Stimulated activated CD4-positive, alpha-beta T cell treated with anti-CD3 and anti-CD28 coated beads, Interleukin-12 subunit alpha, Interleukin-12 subunit beta, amount 100 ng/mL, for 24 hours (primary cell): ENCODE data around the gene ZFP57.

Experiments used
- DNase-seq, 2 experiments: peaks; one replicate each; pipeline ENCODE4 v3.0.0-alpha.2; 2020; ENCODE audit warnings: low read depth in 2 of 2

The ZFP57 gene

DNA sequence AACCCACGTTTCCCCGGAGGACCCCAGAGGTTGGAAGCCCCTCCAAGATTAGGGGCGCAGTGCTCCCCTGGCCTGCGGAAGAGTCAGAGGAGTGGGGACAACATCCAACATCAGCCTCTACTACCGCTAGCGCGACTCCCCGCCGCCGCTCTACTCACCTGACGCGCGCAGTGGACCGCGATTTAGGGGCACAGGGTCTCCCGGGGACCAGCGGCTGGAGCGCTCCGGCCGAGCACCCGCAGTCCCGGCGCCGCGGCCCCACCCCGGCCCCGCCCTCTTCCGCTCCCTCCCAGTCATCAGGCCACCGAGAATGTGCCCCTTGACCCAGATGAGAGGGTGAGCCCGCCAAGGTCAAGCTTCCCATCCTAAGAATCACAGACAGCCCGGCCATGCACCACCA, at the start of gene ZFP57:
ZFP57 (minus strand) TSS at position 249 of the 400 bp plus-strand sequence. CDS start 4,149 bp downstream, outside the sequence.
- no peak for DNase-seq

DNA sequence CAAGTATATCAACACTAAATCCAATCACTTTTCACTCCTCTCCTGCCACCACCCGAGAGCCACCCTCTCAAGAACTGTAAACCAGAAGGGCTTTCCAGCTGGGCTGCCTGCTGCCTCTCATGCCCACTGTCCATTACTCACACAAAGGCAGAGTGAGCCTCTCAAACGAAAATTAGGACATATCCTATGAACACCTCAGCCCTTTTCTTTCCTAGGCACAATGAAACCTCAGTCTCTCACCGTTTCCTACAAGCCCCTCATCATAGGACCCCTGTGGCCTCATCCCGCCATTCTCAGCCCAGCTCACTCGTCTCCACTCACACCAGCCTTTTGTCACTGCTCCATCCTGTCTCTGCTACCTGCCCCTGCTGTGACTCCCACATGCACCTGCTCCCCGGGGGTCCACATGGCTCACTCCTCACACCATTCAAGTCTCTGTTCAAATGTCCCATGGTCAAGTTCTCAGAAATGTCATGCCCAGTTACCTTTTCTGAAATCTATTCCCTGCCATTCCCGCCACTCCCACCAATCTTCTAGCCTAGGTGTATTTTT, 49.7 kb upstream of the ZFP57 start:
- DNase-seq, result no peak

DNA sequence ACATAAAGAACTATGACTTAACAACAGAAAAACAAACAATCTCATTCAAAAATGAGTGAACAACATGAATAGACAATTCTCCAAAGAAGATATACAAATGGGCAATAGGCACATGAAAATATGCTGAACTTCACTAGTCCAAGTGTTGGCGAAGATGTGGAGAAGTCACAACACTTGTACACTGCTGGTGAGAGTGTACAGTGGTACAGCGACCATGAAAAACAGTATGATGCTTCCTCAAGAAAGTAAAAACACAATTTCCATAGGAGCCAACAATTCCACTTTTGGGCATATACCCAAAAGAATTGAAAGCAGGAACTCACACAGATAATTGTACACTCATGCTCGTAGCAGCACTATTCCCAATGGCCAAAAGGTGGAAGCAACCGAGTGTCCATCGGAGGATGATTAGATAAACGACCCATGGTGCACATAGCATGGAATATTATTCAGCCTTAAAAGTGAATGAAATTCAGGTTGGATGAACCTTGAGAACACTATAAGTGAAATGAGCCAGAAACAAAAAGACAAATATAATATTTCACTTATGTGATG, 48.9 kb upstream of the ZFP57 start:
- no peak for DNase-seq

DNA sequence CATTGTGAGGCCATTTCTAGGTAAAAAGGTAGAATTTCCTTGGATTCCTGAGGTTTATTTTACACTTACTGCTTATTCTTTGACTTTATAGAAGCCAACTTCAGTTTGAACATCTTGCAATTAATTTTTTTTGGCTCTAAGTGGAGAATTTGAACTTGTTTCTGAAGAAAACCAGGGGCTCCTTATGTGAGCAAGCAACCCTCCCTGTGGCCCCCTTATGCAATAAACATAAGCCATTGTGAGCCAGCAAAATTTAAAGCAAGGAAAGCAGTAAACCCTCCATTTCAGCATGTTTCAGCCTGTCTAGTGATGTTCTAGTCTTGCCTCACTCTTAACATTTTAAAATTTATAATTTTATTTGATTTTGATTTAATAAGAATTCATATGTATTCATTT, 47.9 kb upstream of the ZFP57 start:
- no peak for DNase-seq

DNA sequence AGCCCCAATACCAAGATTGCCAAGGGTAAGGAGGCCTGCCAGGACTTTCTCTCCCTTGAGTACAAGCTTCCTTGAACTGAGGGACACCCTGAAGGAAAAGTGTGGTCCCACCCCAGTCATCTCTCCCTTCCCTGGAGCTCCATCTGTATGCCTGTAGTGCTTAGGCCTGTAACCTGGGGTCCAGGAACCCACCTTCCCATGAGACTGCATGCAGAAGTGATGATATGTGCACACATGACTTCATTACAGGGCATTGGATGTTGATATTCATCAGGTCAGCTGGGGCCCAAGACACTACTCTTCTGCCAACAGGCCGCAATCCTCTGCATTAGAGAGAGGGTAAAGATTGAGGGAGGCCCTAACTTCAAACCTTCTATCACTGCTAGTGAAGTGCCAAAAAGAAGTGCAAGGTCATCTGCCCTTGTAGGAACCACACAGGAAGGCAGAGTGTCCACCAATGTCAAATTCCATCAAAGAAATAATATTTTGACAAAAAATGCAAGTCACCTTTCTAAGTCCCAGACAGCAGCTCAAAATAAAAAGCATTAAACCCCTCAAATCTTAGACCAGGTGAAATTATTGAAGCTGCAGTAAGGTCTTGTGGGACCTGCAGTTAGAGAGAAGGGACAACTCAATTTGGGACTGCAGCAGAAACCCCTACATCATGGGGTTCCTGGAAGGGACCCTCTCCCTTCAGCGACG, 47.4 kb upstream of the ZFP57 start:
- DNase-seq, result no peak

DNA sequence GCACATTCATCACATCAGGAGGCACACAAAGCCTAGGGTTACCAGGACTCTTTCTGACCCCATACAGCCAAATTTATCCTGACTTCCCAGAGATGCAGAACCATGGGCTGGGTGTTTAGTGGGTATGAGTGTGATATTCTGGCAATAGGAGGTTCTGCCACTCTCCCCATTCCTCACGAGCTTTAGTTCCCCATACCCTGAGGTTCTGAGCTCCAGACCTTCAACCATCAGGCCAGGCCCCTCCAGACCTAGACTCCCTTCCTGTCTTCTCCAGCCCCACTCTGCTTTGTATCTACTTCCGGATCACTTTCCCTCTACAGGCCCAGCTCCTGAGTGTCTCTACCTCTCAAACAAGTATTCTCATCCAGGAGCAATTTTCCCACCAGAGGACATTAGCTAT, 46.7 kb upstream of the ZFP57 start:
- no peak for DNase-seq

DNA sequence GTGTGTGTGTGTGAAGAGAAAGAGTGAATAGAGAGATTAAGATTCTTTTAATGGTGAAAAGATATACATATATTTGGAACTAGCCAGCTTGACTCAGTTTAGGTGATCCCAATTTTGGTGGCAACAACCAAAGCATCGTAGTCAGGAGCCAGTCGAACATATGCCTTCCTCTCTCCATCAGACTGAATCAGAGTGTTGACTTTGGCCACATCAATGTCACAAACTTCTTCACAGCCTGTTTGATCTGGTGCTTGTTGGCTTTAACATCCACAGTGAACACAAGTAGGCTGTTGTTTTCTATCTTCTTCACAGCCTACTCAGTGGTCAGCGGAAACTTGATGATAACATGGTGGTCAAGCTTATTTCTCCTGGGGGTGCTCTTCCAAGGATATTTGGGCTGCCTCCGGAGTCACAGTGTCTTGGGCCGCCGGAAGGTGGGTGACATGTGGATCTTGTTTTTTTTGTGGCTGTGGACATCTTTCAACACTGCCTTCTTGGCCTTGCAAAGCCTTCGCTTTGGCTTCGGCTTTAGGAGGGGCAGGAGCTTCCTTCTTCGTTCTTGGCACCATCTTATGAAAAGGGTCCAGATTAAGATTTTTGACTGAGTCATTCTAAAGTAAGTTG, 45.7 kb upstream of the ZFP57 start:
- DNase-seq, result no peak

DNA sequence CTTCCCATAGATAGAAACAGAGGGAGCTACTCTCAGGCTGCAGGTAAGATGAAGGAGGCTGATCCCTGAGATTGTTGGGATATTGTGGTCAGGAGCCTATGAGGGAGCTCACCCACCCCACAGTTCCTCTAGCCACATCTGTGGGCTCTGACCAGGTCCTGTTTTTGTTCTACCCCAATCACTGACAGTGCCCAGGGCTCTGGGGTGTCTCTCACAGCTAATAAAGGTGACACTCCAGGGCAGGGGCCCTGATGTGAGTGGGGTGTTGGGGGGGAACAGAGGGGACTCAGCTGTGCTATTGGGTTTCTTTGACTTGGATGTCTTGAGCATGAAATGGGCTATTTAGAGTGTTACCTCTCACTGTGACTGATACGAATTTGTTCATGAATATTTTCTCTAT, 45.0 kb upstream of the ZFP57 start:
- no peak for DNase-seq

DNA sequence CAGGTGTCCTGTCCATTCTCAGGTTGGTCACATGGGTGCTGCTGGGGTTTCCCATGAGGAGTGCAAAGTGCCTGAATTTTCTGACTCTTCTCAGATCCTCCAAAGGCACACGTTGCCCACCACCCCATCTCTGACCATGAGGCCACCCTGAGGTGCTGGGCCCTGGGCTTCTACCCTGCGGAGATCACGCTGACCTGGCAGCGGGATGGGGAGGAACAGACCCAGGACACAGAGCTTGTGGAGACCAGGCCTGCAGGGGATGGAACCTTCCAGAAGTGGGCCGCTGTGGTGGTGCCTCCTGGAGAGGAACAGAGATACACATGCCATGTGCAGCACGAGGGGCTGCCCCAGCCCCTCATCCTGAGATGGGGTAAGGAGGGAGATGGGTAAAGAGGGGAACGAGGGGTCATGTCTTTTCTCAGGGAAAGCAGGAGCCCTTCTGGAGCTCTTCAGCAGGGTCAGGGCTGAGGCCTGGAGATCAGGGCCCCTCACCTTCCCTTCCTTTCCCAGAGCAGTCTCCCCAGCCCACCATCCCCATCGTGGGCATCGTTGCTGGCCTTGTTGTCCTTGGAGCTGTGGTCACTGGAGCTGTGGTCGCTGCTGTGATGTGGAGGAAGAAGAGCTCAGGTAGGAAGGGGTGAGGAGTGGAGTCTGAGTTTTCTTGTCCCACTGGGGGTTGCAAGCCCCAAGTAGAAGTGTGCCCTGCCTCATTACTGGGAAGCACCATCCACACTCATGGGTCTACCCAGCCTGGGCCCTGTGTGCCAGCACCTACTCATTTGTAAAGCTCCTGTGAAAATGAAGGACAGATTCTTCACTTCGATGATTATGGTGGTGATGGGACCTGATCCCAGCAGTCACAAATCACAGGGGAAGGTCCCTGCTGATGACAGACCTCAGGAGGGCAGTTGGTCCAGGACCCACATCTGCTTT, 44.3 kb upstream of the ZFP57 start:
- DNase-seq, result no peak

DNA sequence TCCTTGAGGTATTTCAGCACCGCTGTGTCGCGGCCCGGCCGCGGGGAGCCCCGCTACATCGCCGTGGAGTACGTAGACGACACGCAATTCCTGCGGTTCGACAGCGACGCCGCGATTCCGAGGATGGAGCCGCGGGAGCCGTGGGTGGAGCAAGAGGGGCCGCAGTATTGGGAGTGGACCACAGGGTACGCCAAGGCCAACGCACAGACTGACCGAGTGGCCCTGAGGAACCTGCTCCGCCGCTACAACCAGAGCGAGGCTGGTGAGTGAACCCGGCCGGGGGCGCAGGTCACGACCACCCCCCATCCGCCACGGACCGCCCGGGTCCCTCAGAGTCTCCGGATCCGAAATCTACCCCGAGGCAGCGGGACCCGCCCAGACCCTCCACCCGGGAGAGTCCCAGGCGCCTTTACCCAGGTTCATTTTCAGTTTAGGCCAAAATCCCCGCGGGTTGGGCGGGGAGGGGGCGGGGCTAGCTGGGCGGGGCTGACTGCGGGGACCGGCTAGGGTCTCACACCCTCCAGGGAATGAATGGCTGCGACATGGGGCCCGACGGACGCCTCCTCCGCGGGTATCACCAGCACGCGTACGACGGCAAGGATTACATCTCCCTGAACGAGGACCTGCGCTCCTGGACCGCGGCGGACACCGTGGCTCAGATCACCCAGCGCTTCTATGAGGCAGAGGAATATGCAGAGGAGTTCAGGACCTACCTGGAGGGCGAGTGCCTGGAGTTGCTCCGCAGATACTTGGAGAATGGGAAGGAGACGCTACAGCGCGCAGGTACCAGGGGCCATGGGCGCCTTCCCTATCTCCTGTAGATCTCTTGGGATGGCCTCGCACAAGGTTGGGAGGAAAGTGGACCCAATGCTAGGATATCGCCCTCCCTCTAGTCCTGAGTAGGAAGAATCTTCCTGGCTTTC, 43.0 kb upstream of the ZFP57 start:
- peak; percentile 60 to 80 for DNase-seq

DNA sequence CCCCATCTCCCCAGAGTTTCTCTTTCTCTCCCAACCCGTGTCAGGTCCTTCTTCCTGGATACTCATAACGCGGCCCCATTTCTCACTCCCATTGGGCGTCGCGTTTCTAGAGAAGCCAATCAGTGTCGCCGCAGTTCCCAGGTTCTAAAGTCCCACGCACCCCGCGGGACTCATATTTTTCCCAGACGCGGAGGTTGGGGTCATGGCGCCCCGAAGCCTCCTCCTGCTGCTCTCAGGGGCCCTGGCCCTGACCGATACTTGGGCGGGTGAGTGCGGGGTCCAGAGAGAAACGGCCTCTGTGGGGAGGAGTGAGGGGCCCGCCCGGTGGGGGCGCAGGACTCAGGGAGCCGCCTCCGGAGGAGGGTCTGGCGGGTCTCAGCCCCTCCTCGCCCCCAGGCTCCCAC, 42.3 kb upstream of the ZFP57 start, which contains the start of gene HLA-F:
HLA-F (plus strand) TSS at position 173 of the 404 bp plus-strand sequence; CDS start at position 203, 30 bp downstream.
- peak; percentile 67 to 71 for DNase-seq

DNA sequence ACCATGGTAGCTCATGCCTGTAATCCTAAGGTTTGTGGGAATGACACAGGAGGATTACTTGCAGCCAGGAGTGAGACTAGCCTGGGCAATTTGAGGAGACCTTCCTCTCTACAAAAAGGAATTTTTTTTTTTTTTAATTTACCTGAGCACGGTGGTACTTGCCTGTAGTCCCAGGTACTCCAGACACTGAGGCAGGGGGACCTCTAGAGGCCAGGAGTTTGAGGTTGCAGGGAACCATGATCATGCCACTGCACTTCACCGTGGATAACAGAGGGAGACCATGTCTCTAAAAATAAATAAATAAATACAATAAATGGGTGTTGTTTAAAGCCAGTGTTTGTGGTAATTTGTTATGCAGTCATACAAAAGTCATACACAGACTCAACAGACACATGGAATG, 39.9 kb upstream of the ZFP57 start:
- DNase-seq, result no peak

DNA sequence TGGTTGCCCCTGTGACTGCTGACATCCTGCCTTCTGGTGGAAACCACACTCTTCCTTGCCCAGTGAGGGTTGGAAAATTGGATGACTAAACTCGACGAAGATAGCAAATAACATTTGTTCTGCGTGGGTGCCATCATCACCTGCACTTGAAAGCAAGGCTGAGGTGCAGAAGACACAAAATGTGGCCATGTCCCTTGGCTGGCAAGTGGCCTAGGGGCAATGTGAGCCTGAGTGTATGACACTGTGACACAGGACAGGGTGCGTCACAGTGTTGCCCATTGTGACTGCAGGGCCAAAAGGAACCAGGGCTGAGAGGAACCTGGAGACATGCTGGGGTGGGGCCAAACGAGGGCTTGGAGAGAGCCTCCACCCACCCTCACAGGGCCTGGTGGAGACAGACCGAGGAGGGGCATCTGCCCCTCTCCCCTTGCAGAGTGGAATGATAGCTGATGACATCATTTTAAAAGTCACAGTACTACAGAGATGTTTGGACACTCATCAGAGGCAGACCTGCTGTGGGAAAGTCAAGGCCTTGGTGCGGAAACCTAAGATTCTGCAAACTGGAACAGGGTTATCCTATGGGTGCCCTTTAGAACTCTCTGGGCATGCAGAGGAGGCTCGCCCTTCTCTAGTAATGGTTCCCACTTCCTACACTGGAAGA, 29.5 kb upstream of the ZFP57 start:
- no peak for DNase-seq

DNA sequence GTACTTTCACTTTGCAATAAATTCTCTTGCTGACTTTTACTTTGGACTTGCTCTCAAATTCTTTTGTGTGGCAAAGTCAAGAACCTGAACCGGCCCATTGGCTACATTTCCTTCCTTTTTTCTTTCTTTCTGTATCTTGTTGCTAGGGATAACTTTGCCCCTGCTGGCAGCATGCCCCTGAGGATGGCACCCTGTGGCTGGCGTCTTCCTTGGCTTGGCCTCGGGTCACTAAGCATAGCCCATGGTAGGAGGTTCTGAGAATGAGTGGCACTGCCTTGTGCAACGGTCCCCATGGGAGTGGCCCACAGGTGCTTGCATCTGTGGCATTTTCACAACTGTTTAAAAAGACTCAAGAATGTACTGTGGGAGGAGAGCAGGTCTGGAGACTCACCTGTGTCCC, 28.2 kb upstream of the ZFP57 start:
- DNase-seq, result no peak

DNA sequence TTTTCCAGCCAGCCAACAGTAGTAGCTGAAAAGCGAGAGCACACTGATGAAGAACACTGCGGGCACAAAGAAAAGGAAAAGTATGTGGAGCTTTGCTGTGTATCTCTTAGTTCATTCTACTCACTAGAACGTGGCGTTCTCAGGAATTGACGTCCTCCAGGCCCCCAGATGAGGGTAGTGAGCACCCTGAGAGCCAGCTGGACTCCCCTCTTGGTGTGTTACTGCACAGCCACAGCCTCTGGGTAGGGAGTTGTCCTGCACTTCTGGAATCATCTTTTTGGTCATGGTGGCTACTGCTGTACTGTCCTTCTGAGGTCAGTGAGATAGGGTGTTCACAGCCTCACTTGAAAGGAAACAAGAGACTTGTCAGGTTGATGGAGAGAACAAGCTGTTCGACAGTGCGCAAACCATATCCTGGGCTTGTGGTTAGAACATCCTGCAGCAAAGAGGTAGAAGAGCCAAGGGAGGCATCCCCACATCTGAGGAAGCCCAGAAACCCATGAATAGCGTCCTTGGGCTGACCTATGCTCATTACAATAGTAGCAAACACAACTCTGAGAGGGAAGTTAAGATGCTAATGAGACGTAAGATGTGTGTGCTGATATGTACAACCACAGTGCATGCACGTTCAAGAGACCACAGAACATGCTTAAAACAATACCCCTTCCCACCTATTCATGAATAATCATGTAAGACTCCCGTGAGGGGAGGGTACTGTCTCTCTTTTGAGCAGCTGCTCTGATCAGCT, 27.7 kb upstream of the ZFP57 start:
- DNase-seq, result no peak

DNA sequence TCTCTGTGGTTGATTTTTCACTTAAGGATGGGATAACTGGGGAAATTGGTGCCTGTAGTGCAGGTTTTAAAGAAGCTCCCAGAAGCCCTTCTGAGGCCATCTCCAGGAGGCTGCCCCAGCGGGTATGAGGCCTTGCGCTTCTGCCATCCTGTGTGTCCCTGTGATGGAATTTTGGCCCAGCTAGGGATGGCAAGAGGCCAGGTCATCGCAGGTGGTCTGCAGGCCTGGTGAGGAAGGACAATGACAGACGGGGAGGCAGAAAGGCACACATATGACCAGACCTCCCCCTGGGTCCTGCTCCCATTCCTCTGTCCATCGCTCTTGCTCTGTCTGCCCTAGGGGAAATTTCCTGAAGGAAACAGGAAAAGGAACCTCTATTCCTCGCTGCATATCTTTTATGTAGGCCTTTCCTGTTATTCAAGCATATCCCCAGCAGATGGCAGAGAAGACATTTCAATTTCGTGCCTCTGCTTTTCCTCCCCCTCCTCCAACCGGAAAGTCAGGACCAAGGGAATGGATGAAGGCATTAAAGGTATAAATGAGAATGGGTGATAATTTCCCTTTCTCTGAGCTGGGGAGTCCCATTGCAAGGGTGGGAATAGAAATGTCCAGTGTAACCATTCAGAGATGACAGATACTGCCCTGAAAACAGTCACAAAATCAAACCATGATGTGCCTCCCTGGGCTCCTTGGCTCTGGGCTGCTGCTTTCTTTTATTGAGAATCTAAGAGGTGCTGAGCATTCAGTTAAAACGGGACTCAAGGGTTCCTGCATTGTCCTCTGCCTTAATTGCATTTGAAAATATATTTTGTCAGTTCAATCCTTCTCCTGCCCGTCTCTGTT, 24.7 kb upstream of the ZFP57 start:
- no peak for DNase-seq

DNA sequence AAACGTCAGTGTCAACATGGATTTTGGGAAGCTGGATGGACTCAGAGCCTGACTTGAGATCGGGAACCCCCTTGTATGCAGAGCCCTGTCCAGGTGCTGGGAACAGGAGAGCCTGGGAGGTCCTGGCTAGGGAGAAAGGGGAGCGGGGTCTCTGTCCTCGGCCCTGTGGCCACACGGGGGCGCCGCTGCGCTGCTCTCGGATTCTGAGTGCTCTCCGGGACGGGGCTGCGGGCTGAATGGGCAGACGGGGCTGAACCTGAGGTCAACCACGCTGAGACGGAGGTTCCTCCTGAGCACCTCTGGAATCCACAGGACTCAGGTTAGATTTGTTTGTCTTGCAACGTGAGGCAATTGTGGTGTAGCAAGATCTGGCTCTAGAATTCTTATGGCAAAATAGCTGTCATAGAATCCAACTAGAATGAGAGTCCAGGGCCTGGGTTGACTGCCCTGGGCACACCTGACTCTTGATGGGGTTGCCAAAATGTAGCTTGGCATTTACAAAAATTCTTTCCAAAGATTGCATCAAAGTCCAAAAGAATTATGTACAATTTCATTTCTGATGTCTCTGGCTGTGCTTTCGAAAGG, 21.7 kb upstream of the ZFP57 start:
- peak; percentile 50 to 77 for DNase-seq
